GM23248 (cell line): Measurements from ENCODE around the gene CDKAL1.
"Not testable (repeated sequence)": the region's sequence is repeated elsewhere in the genome, so short reads cannot be mapped to it uniquely, and the experiment has no call there.

ENCODE experiments used
- EZH2 ChIP-seq: fragments of 200-600 bp; sonication (generic); IDR thresholded peaks from 2 replicates; pipeline ENCODE4 v1.6.1; 2018; ENCODE audit warnings: antibody characterized with exemption, mild to moderate bottlenecking; ENCODE audit not compliant: insufficient read depth, poor library complexity, severe bottlenecking
- EZH2phosphoT487 ChIP-seq: fragments of 200-600 bp; sonication (generic); IDR thresholded peaks from 2 replicates; pipeline ENCODE4 v1.6.1; 2018; ENCODE audit warnings: antibody characterized with exemption, moderate library complexity, mild to moderate bottlenecking, low read depth; ENCODE audit not compliant: insufficient read depth

DNA sequence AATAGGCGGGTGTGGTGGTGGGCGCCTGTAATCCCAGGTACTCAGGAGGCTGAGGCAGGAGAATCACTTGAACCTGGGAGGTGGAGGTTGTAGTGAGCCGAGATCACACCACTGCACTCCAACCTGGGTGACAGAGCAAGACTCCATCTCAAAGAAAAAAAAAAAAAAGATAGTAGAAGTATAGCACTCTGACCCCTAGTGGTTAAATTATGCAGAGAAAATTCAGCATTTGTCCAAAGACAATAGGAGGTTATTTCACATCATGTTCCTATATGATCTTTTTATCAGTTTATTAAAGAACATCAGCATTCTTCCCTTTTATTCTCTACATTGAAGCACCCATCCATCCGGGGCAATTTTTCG lies 5.2 kb upstream of the CDKAL1 start:
- TF ChIP-seq EZH2phosphoT487, EZH2: not testable (repeated sequence)
